K562 (cell line): ENCODE results near the gene HES4. TPM values are rescaled to one million over a fixed set of nuclear protein-coding genes. Genes with fewer than 3 reads are reported as not detected.

ENCODE experiments used
- ATAC-seq: fragments of 200-7000 bp; cut with Tn5 transposase; 3 replicates; pipeline ENCODE4 v1.9.1; 2020; ENCODE audit warnings: moderate library complexity
- BruUV-seq: library from RNA; stranded (reverse); fragments of 400-500 nt; replicated peaks from 2 replicates; lab custom pipeline; 2021; lab: Mats Ljungman, UMichigan
- CTCF ChIA-PET: fragments of 300-600 bp; formaldehyde crosslinking; extraction: SDS; loops from one replicate; lab custom pipeline; 2021; ENCODE audit warnings: low intra/inter-chr PET ratio; lab: Yijun Ruan, JAX
- POLR2A ChIA-PET: fragments of 300-600, 350-650 bp; sonication (Branson Sonifier 250); formaldehyde crosslinking; extraction: SDS; loops from one replicate; lab custom pipeline; 2021; ENCODE audit warnings: antibody characterized with exemption, inconsistent platforms; lab: Yijun Ruan, JAX
- DNase-seq, 4 experiments: peaks; one replicate each; pipeline versions ENCODE4 v3.0.0 to v3.0.0-alpha.2; 2011 to 2018; ENCODE audit warnings: low spot score in 3 of 4, mixed read lengths in 3 of 4; ENCODE audit errors: extremely low read depth in 1 of 4
- FAIRE-seq: peaks from 2 replicates; lab custom pipeline; 2011; peaks lifted over from hg19 to GRCh38; lab: Jason Lieb, UNC
- H2AFZ ChIP-seq: 2 replicates; pipeline ENCODE4 v1.6.0; 2011; ENCODE audit warnings: low read depth, low read length, control low read depth, inconsistent platforms
- H3K27ac ChIP-seq: fragments of 200-600 bp; 3 replicates; pipeline ENCODE4 v1.8.0; 2011; ENCODE audit warnings: low read depth, mild to moderate bottlenecking, control low read depth, inconsistent platforms, low read length, moderate library complexity, mixed read lengths; ENCODE audit errors: extremely low read depth
- H3K27me3 ChIP-seq, 2 experiments: fragments of 300-600 bp in 1 of 2; 2 replicates in 1 of 2; 3 replicates in 1 of 2; pipeline versions ENCODE4 v1.6.0 to v1.8.0; 2011; ENCODE audit warnings: inconsistent platforms in 2 of 2, low read length in 2 of 2, mild to moderate bottlenecking in 1 of 2, mixed read lengths in 1 of 2, moderate library complexity in 1 of 2; ENCODE audit not compliant: control insufficient read depth in 2 of 2, insufficient read depth in 2 of 2
- H3K36me3 ChIP-seq: fragments of 300-600 bp; 3 replicates; pipeline ENCODE4 v1.8.0; 2011; ENCODE audit warnings: mild to moderate bottlenecking, low read length, inconsistent platforms; ENCODE audit not compliant: control insufficient read depth, insufficient read depth
- H3K4me1 ChIP-seq, 2 experiments: fragments of 200-600 bp in 1 of 2; replicated peaks in 1 of 2; 2 replicates in 1 of 2; 3 replicates in 1 of 2; pipeline versions ENCODE4 v1.5.1 to v1.8.0; 2011; ENCODE audit warnings: inconsistent platforms in 2 of 2, low read length in 2 of 2, mild to moderate bottlenecking in 1 of 2, mixed read lengths in 1 of 2, moderate library complexity in 1 of 2; ENCODE audit not compliant: control insufficient read depth in 2 of 2, insufficient read depth in 2 of 2
- H3K4me2 ChIP-seq: 2 replicates; pipeline ENCODE4 v1.6.1; 2011; ENCODE audit warnings: low read length, control low read depth, inconsistent platforms, mixed read lengths; ENCODE audit not compliant: insufficient read depth
- H3K4me3 ChIP-seq: fragments of 200-600 bp; sonication (generic), shearing (Covaris generic); 2 replicates; pipeline ENCODE4 v1.5.1; 2016; ENCODE audit warnings: control low read depth, inconsistent platforms
- H3K79me2 ChIP-seq: fragments of 200-600 bp; 3 replicates; pipeline ENCODE4 v1.8.0; 2011; ENCODE audit warnings: low read length, inconsistent platforms; ENCODE audit not compliant: control insufficient read depth, insufficient read depth
- H3K9ac ChIP-seq, 2 experiments: 2 replicates each; pipeline versions ENCODE4 v1.6.0 to v1.6.1; 2011; ENCODE audit warnings: low read depth in 2 of 2, low read length in 2 of 2, control low read depth in 1 of 2, inconsistent platforms in 1 of 2, mild to moderate bottlenecking in 1 of 2, mixed read lengths in 1 of 2; ENCODE audit not compliant: insufficient read depth in 1 of 2
- H3K9me1 ChIP-seq: one replicate; pipeline ENCODE4 v1.6.0; 2011; ENCODE audit warnings: inconsistent platforms, mild to moderate bottlenecking, low read length, moderate library complexity; ENCODE audit not compliant: control insufficient read depth, insufficient read depth
- H3K9me3 ChIP-seq: replicated peaks from 2 replicates; pipeline ENCODE4 v1.5.1; 2011; ENCODE audit warnings: low read depth, low read length, inconsistent platforms; ENCODE audit not compliant: control insufficient read depth, insufficient read depth
- H4K20me1 ChIP-seq: replicated peaks from 2 replicates; pipeline ENCODE4 v1.6.1; 2011; ENCODE audit warnings: low read length, inconsistent platforms, mixed read lengths; ENCODE audit not compliant: control insufficient read depth, insufficient read depth
- MYC ChIP-seq, 2 experiments: fragments of 250-450 bp in 1 of 2; sonication (Bioruptor Pico) in 1 of 2; IDR thresholded peaks; 2 replicates each; pipeline versions ENCODE4 v1.5.1 to v1.6.1; 2012 to 2021; ENCODE audit warnings: low read depth in 2 of 2, borderline replicate concordance in 1 of 2, improper control_type of control experiment in 1 of 2, low read length in 1 of 2, mild to moderate bottlenecking in 1 of 2, moderate library complexity in 1 of 2
- WGBS: fragments of 100-300 bp; shearing (Covaris generic); methylation state at CpG from one replicate; pipeline ENCODE4 v1.1.6; 2016; ENCODE audit warnings: low coverage, mixed read lengths; ENCODE audit not compliant: insufficient coverage; ENCODE audit errors: missing lambda C conversion rate; 5-methylcytosine and 5-hydroxymethylcytosine counted together
- in situ Hi-C: fragments of 300-500 bp; cut with MboI; formaldehyde crosslinking; loops from 4 replicates; pipeline ENCODE4 v1.15.0; 2018; ENCODE audit warnings: inconsistent platforms, mixed read lengths
- intact Hi-C: fragments of 100-400 bp; cut with micrococcal nuclease; formaldehyde crosslinking; loops from 2 replicates; pipeline ENCODE4 v1.14.2; 2022
- polyA plus RNA-seq, 8 experiments: library from polyadenylated mRNA; depleted of rRNA in 4 of 8; stranded (reverse) in 5 of 8; unstranded in 3 of 8; fragments of >200 nt; fragmentation: Nextera tagmentation in 2 of 8; fragmentation: Illumina TruSeq in 1 of 8; extraction: Ambion mirVana in 2 of 8; extraction: Trizol in 1 of 8; gene quantifications; 2 replicates each; pipeline versions ENCODE4 v1.2.1 to v1.2.3, GENCODE V29; 2011 to 2014; ENCODE audit warnings: inconsistent platforms in 1 of 8, missing spikeins in 1 of 8
- total RNA-seq, 7 experiments: library from RNA; depleted of rRNA in 6 of 7; stranded (reverse); fragments of >200 nt in 6 of 7; fragmentation: Illumina TruSeq in 2 of 7; extraction: Trizol in 2 of 7; gene quantifications; 2 replicates each; pipeline versions ENCODE4 v1.2.1 to v1.2.3, GENCODE V29; 2011 to 2021; ENCODE audit warnings: low replicate concordance in 1 of 7
- TF ChIP-seq, protein P1 (sequence below), 3 experiments: fragments of 200-800 bp in 1 of 3; sonication (Bioruptor generic) in 1 of 3; sonication (generic) in 1 of 3; formaldehyde crosslinking in 1 of 3; IDR thresholded peaks; 2 replicates each; pipeline versions ENCODE4 v1.6.1 to v1.8.0; 2016 to 2022; ENCODE audit warnings: mild to moderate bottlenecking in 2 of 3, missing compliant biosample characterization in 2 of 3, missing genetic modification characterization in 2 of 3, missing genetic modification reagents in 1 of 3

HES4 gene
- total and polyA plus RNA-seq, 9 of the 15 experiments (the other 6 are each of a cell fraction or from before 2014, with no cell fraction given), result 0.21 to 43.7 (median 5.3) TPM; not detected in 2

- H3K27me3 ChIP-seq, result no peaks in the 10 kb centered on the region
- H3K36me3 ChIP-seq, result peaks cover 58% of the 10 kb centered on the region; the same call in 2 of the 3 replicates
- H4K20me1 ChIP-seq, result peaks cover 22% of the 10 kb centered on the region
- ChIA-PET CTCF (interaction anchor here (1.2 kb wide), 1 partner anchor 42 kb away, joined by 7 read pairs; no protein-coding TSS in a partner anchor), POLR2A (interaction anchor here (0.7 kb wide), 1 partner anchor 59 kb away, joined by 3 read pairs; the partner anchor contains the start of gene PLEKHN1)
- no TSS peak for BruUV-seq
- peaks cover 34% of the 10 kb centered on the region for H3K79me2 ChIP-seq
- H3K9ac ChIP-seq, result no peak overlapping the region
- in situ Hi-C loops (no loop called here), intact Hi-C loops (no loop called here)
- no peak overlapping the region for H2AFZ ChIP-seq
- H3K4me2 ChIP-seq, result no peak overlapping the region
- 88% methylated on average over 5 of the region's 10 CpGs for WGBS
- FAIRE-seq (no peak), ATAC-seq (no peak), DNase-seq (no peak)
- H3K4me1 ChIP-seq, result peaks cover 29 to 73% of the 10 kb centered on the region in 2 experiments
- H3K9me3 ChIP-seq, result no peaks in the 10 kb centered on the region
- H3K9me1 ChIP-seq, result peaks cover 12% of the 10 kb centered on the region
- no peak overlapping the region for H3K27ac ChIP-seq
- TF ChIP-seq MYC (IDR thresholded peaks at IDR 0.05; ENCODE audit: low read depth, low read length) (no peak), MYC (CRISPR knock-in tag; IDR thresholded peaks at IDR 0.05; ENCODE audit: borderline replicate concordance, low read depth) (no peak)
- TF ChIP-seq, protein P1, sequence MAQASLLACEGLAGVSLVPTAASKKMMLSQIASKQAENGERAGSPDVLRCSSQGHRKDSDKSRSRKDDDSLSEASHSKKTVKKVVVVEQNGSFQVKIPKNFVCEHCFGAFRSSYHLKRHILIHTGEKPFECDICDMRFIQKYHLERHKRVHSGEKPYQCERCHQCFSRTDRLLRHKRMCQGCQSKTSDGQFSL (CRISPR knock-in tag; IDR thresholded peaks at IDR 0.05), result peak; percentile 59; the same call in 1 of the 2 replicates
- TF ChIP-seq, protein P1 (tag; IDR thresholded peaks at IDR 0.05), result no peak
- no peak overlapping the region for H3K4me3 ChIP-seq
Measured at GRCh38 chr1:1025730-1026129, 25.8 kb upstream of the HES4 start.
